ENCODE data around the gene CELA2A. TPM values are rescaled to one million over a fixed set of nuclear protein-coding genes. Genes with fewer than 3 reads are reported as not detected.

CELA2A gene
- total RNA-seq, 4 donors from 2014 or later, result not detected

DNA sequence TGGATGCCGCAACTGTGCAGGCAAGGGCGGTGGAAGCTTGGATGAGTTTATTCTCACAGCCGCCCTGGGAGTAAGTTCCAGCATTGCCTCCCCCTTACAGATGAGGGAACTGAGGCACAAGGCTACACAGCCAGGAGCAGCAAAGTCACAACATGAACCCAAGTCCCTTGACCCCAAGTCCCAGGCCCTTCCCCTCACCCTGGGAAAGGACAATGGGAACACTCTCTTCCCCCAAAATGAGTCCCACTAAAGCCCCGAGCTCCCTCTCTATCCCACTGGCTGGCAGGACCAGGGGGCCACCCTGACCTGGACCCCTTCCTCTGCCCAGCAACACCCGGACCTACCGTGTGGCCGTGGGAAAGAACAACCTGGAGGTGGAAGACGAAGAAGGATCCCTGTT, 14.4 kb upstream of the CELA2A start:
- TF ChIP-seq, protein P1, sequence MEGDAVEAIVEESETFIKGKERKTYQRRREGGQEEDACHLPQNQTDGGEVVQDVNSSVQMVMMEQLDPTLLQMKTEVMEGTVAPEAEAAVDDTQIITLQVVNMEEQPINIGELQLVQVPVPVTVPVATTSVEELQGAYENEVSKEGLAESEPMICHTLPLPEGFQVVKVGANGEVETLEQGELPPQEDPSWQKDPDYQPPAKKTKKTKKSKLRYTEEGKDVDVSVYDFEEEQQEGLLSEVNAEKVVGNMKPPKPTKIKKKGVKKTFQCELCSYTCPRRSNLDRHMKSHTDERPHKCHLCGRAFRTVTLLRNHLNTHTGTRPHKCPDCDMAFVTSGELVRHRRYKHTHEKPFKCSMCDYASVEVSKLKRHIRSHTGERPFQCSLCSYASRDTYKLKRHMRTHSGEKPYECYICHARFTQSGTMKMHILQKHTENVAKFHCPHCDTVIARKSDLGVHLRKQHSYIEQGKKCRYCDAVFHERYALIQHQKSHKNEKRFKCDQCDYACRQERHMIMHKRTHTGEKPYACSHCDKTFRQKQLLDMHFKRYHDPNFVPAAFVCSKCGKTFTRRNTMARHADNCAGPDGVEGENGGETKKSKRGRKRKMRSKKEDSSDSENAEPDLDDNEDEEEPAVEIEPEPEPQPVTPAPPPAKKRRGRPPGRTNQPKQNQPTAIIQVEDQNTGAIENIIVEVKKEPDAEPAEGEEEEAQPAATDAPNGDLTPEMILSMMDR (IDR thresholded peaks at IDR 0.05; ENCODE audit: low read depth), result no peak

DNA sequence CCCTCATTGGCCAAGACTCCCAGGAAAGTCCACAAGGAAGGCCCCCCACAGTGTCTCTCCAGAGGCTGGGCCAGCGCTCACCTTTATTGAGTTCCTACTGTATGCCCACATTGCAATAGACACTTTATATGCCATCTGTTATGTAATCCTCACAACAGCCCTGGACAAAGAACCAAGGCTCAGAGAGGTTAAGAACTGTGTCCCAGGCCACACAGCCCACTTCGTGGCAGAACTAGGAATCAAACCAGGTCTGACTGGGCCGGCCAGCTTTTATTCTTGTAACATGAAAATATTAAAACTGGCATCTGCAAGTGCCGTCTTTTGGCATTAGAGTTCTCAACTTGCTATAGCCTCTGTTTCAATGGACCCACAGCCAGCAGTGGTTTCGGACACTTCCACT, 13.8 kb upstream of the CELA2A start:
- TF ChIP-seq, protein P1 (IDR thresholded peaks at IDR 0.05; ENCODE audit: low read depth), result no peak

DNA sequence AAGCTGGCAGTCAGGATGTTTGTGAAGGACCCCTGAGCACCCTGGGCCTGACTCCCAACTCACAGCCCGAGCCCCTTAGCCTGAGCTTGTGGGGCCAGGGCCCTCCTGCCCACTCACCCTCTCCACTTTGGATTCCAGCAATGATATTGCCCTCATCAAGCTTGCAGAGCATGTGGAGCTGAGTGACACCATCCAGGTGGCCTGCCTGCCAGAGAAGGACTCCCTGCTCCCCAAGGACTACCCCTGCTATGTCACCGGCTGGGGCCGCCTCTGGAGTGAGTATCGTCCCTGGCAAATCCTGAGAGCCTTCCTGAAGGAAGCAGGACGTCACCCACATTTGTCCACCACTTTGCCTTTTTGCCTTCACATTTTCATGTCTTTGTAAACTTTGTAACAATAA, 13.3 kb upstream of the CELA2A start:
- TF ChIP-seq, protein P1 (IDR thresholded peaks at IDR 0.05; ENCODE audit: low read depth), result no peak

DNA sequence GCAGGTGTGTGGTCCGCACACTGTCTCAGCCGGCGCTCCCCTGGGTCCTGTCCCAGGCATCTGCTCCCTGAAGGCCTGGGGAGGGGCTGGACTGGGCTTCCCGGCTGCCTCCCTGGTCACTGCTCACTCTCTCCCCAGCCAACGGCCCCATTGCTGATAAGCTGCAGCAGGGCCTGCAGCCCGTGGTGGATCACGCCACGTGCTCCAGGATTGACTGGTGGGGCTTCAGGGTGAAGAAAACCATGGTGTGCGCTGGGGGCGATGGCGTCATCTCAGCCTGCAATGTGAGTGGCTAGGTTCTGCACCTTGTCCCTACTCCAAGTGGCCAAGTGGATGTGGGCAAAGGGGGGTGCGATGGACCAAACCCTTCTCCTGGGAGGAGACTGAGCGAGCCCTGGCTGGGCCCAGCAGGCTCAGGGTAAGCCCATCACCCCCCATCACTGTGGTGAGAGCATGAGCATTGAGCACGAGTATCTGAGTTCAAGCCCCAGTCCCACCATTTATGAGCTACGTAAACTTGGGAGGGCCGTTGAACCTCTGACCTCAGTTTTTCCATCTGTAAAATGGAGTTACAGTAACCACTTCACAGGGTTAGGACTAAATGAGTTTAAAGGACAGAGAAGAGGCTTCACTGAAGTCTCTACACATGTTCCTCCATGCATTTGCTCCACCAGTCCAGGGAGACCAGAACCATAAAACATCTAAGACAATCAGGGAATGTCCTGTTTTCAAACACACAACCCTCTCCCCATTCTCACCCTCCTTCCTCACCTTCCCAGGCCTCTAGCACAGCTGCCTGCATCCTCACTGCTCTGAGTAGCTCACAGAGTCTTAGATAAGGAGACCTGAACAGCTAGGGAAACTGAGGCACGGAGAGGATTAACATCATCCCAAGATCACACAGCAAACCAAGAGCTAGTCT, 11.8 kb upstream of the CELA2A start:
- TF ChIP-seq, protein P1 (IDR thresholded peaks at IDR 0.05; ENCODE audit: low read depth), result no peak

DNA sequence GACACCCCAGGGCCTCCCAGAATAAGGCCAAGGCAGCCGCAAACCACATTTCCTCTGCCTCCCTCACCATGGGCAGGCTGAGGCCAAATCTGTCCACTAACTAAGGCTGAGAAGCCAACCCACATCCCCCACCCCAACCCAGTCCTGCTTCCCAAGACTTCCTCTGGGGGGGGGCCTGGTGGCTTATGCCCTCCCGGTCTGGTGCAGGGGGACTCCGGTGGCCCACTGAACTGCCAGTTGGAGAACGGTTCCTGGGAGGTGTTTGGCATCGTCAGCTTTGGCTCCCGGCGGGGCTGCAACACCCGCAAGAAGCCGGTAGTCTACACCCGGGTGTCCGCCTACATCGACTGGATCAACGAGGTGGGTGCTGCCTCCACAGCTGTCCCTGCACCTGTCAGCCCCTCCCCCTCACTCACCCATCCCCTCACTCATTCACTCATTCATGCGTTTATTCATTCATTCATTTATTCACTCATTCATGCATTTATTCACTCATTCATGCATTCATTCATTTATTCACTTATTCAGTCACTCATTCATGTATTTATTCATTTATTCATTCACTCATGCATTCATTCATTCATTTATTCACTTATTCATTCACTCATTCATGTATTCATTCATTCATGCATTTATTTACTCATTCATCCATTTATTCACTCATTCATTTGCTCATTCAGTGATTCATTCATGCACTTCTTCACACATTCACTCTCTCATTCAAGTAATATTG, 11.0 kb upstream of the CELA2A start:
- TF ChIP-seq, protein P1 (IDR thresholded peaks at IDR 0.05; ENCODE audit: low read depth), result no peak

DNA sequence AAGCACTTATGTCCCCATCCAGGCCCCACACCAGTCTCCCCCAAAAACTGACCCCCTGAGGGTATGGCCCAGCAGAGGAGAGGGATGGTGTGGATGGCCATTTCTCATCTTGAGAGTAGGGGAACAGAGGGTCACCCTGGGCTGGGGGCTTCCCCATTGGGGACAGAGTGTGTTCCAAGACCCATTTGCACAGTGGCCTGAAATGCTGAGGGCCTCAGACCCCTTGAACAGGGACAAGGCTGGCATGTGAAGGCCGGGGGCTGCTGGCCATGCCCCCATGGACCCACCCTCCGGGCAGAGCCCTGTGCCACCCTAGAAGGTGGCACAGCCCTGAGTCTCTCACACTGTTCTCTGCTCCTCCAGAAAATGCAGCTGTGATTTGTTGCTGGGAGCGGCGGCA, 10.3 kb upstream of the CELA2A start:
- TF ChIP-seq, protein P1 (IDR thresholded peaks at IDR 0.05; ENCODE audit: low read depth), result no peak

DNA sequence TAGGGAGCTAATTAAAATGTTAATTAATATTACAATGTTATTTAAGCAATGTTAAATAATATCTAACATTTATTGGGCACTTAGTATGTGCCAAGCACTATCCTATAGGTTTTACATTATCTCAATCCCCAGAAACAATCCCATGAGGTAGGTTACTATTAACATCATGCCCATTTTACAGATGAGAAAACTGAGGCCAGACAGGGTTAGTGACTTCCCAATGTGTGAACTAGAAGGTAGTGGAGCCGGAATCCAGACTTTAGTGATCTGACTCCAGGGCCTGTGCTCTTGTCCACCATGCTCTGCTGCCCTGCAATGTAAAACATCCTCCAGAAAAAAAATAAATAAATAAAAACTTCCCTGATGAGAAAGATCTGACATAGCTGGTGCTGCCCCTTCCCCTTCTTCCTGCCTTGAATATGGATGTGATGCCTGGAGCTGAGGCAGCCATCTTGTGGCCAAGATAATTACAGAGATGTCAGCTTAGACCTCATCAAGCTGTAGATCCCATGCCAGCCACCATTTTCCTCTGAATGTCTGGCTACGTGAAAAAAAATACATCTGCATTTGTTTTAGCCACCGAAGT, 7.6 kb upstream of the CELA2A start:
- TF ChIP-seq, protein P1 (IDR thresholded peaks at IDR 0.05; ENCODE audit: low read depth), result no peak
